CD8-positive, alpha-beta memory T cell (primary cell): ENCODE measurements around the gene UFD1. TPM values are rescaled to one million over a fixed set of nuclear protein-coding genes. Genes with fewer than 3 reads are reported as not detected.
A peak's percentile ranks its signal among the peaks of the same experiment; 100 is the strongest.

Experiments
- CTCF ChIA-PET: fragments of 350-600 bp; sonication (Branson Sonifier 250); formaldehyde crosslinking; loops from one replicate; lab custom pipeline; 2021; ENCODE audit warnings: antibody characterized with exemption; lab: Charles Lee
- POLR2A ChIA-PET: fragments of 350-600 bp; sonication (Branson Sonifier 250); formaldehyde crosslinking; loops from one replicate; lab custom pipeline; 2021; ENCODE audit warnings: antibody characterized with exemption; lab: Charles Lee
- DNase-seq, 5 donors: peaks; one replicate each; pipeline versions ENCODE4 v3.0.0 to v3.0.0-alpha.2; 2020 to 2022; ENCODE audit warnings: mixed read lengths in 1 of 5
- H3K27ac ChIP-seq: one replicate; pipeline ENCODE4 v1.7.0; 2013; ENCODE audit warnings: low read depth, mild to moderate bottlenecking, low read length, moderate library complexity
- H3K27me3 ChIP-seq: 2 replicates; pipeline ENCODE4 v1.7.0; 2013; ENCODE audit warnings: low read length, mild to moderate bottlenecking; ENCODE audit not compliant: insufficient read depth, poor library complexity, severe bottlenecking
- H3K36me3 ChIP-seq: 2 replicates; pipeline ENCODE4 v1.7.0; 2013; ENCODE audit warnings: mild to moderate bottlenecking, low read length, moderate library complexity; ENCODE audit not compliant: insufficient read depth
- H3K4me1 ChIP-seq: 2 replicates; pipeline ENCODE4 v1.7.0; 2013; ENCODE audit warnings: mild to moderate bottlenecking, low read length, moderate library complexity; ENCODE audit not compliant: insufficient read depth
- H3K4me3 ChIP-seq: 2 replicates; pipeline ENCODE4 v1.7.0; 2013; ENCODE audit warnings: mild to moderate bottlenecking, low read length
- H3K9me3 ChIP-seq: 2 replicates; pipeline ENCODE4 v1.7.0; 2013; ENCODE audit warnings: mild to moderate bottlenecking, low read length
- H3K27ac Mint-ChIP-seq, 8 donors: one replicate each; pipeline ENCODE4 v1.8.0; 2020 to 2021; ENCODE audit warnings: mixed read lengths in 8 of 8, mild to moderate bottlenecking in 6 of 8, inconsistent platforms in 3 of 8, moderate library complexity in 3 of 8
- H3K27me3 Mint-ChIP-seq, 2 donors: one replicate each; pipeline ENCODE4 v1.8.0; 2020 to 2021; ENCODE audit warnings: mixed read lengths in 2 of 2, mild to moderate bottlenecking in 1 of 2, moderate library complexity in 1 of 2
- H3K36me3 Mint-ChIP-seq, 3 donors: one replicate each; pipeline ENCODE4 v1.8.0; 2020 to 2021; ENCODE audit warnings: mixed read lengths in 3 of 3, inconsistent platforms in 1 of 3, mild to moderate bottlenecking in 1 of 3
- H3K4me1 Mint-ChIP-seq, 3 donors: one replicate each; pipeline ENCODE4 v1.8.0; 2020 to 2021; ENCODE audit warnings: mixed read lengths in 3 of 3, inconsistent platforms in 1 of 3, mild to moderate bottlenecking in 1 of 3
- H3K4me3 Mint-ChIP-seq, 7 donors: one replicate each; pipeline ENCODE4 v1.8.0; 2020 to 2021; ENCODE audit warnings: mixed read lengths in 7 of 7, mild to moderate bottlenecking in 6 of 7, moderate library complexity in 4 of 7, inconsistent platforms in 2 of 7
- H3K9me3 Mint-ChIP-seq, 5 donors: one replicate each; pipeline ENCODE4 v1.8.0; 2020 to 2022; ENCODE audit warnings: mixed read lengths in 5 of 5, mild to moderate bottlenecking in 3 of 5, moderate library complexity in 2 of 5, inconsistent platforms in 1 of 5
- polyA plus RNA-seq: library from polyadenylated mRNA; unstranded; fragments of 300-500 nt; fragmentation: Illumina TruSeq; gene quantifications from one replicate; pipeline ENCODE4 v1.2.3, GENCODE V29; 2021
- total RNA-seq, 2 experiments: library from RNA; stranded (reverse); gene quantifications; one replicate each; pipeline ENCODE4 v1.2.3, GENCODE V29; 2021

UFD1 gene
- total and polyA plus RNA-seq, 3 experiments from 2014 or later = 82.7 to 88.8 (median 87.3) TPM

- no peak overlapping the region for H3K27ac Mint-ChIP-seq
- DNase-seq = no peak
- H3K36me3 ChIP-seq = peaks cover 59% of the 10 kb centered on the region
- H3K4me3 ChIP-seq = no peak overlapping the region
- peak overlapping the region; percentile 28 for H3K27ac ChIP-seq
- no peak overlapping the region for H3K4me3 Mint-ChIP-seq
- ChIA-PET POLR2A (no interaction called here), CTCF (interaction anchor here (0.9 kb wide), 1 partner anchor 14 kb away, joined by 3 read pairs; no protein-coding TSS in a partner anchor)
- peaks cover 0 to 80% (median 16%) of the 10 kb centered on the region in 3 donors for H3K36me3 Mint-ChIP-seq
- no peaks in the 10 kb centered on the region for H3K9me3 Mint-ChIP-seq
- no peaks in the 10 kb centered on the region for H3K4me1 Mint-ChIP-seq
- H3K27me3 ChIP-seq = no peaks in the 10 kb centered on the region
- H3K4me1 ChIP-seq = peaks cover 4% of the 10 kb centered on the region
- H3K9me3 ChIP-seq = no peaks in the 10 kb centered on the region
- no peaks in the 10 kb centered on the region for H3K27me3 Mint-ChIP-seq
Measured at GRCh38 chr22:19463491-19464469, 15.2 kb downstream of the UFD1 start.

DNA sequence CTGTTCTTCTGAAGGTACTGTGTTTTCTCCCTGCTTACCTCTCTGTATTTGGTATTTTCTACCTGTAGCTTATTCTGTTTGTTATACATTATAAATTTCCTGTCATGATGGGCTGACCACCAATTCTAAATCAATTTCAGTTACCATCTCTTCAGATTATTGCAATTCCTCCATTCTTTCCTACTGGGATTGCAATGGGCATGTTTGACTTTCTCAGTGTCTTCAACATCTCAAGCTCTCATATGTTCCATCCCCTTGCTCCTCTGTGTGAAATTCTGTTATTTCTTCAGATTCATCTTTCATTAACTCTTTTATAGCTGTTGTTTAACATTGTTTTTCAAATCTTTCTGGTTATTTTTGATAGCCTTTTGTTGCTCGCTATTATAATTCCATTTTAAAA is 16.0 kb downstream of the UFD1 start:
- no peaks in the 10 kb centered on the region for H3K9me3 Mint-ChIP-seq
- no peak for DNase-seq
- H3K27ac ChIP-seq = no peak overlapping the region
- peaks cover 0 to 77% (median 12%) of the 10 kb centered on the region in 3 donors for H3K36me3 Mint-ChIP-seq
- H3K36me3 ChIP-seq = peaks cover 52% of the 10 kb centered on the region
- no peak overlapping the region for H3K4me3 Mint-ChIP-seq
- no peak overlapping the region for H3K4me3 ChIP-seq
- ChIA-PET CTCF (no interaction called here), POLR2A (no interaction called here)
- no peaks in the 10 kb centered on the region for H3K4me1 Mint-ChIP-seq
- no peaks in the 10 kb centered on the region for H3K9me3 ChIP-seq
- H3K27ac Mint-ChIP-seq = no peak overlapping the region
- peaks cover 4% of the 10 kb centered on the region for H3K4me1 ChIP-seq
- H3K27me3 Mint-ChIP-seq = no peaks in the 10 kb centered on the region
- no peaks in the 10 kb centered on the region for H3K27me3 ChIP-seq

DNA sequence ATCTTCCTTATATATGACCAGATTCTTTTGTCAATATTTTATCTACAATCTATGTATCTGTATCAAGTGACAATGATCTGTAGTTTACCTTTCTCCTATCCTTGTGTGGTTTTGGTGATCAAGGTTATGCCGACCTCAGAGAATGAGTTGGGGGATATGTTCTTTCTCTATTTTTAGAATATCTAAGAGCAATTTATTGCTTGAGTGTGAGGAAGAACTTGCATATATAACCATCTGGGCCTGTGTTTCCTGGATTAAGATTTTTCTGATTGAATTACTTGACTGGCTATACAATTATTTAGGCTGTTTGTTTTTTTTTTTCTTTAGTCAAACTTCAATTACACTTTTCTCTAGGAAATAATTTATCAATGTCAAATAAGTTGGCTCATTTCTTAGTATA is 17.5 kb downstream of the UFD1 start:
- no peaks in the 10 kb centered on the region for H3K4me1 Mint-ChIP-seq
- no peaks in the 10 kb centered on the region for H3K27me3 ChIP-seq
- POLR2A ChIA-PET = no interaction called here
- H3K27me3 Mint-ChIP-seq = no peaks in the 10 kb centered on the region
- no peaks in the 10 kb centered on the region for H3K9me3 ChIP-seq
- CTCF ChIA-PET = no interaction called here
- H3K36me3 ChIP-seq = peaks cover 47% of the 10 kb centered on the region
- no peaks in the 10 kb centered on the region for H3K9me3 Mint-ChIP-seq
- no peak overlapping the region for H3K27ac ChIP-seq
- peaks cover 0 to 76% (median 13%) of the 10 kb centered on the region in 3 donors for H3K36me3 Mint-ChIP-seq
- H3K27ac Mint-ChIP-seq = no peak overlapping the region
- H3K4me3 Mint-ChIP-seq = no peak overlapping the region
- H3K4me1 ChIP-seq = peaks cover 4% of the 10 kb centered on the region
- no peak overlapping the region for H3K4me3 ChIP-seq
- DNase-seq = no peak

- Mint-ChIP-seq H3K36me3 (peaks cover 0 to 76% (median 16%) of the 10 kb centered on the region in 3 donors), H3K27me3 (no peaks in the 10 kb centered on the region), H3K27ac (no peak overlapping the region), H3K4me1 (no peaks in the 10 kb centered on the region), H3K9me3 (no peaks in the 10 kb centered on the region), H3K4me3 (no peak overlapping the region)
- ChIA-PET POLR2A (interaction anchor here (0.6 kb wide), 1 partner anchor 1680 kb away, joined by 4 read pairs; no protein-coding TSS in a partner anchor), CTCF (no interaction called here)
- Histone ChIP-seq H3K9me3 (no peaks in the 10 kb centered on the region), H3K4me1 (peaks cover 4% of the 10 kb centered on the region), H3K36me3 (peaks cover 49% of the 10 kb centered on the region), H3K27me3 (no peaks in the 10 kb centered on the region), H3K4me3 (no peak overlapping the region), H3K27ac (no peak overlapping the region)
- no peak for DNase-seq
Measured at GRCh38 chr22:19460036-19460435, 19.0 kb downstream of the UFD1 start.

DNA sequence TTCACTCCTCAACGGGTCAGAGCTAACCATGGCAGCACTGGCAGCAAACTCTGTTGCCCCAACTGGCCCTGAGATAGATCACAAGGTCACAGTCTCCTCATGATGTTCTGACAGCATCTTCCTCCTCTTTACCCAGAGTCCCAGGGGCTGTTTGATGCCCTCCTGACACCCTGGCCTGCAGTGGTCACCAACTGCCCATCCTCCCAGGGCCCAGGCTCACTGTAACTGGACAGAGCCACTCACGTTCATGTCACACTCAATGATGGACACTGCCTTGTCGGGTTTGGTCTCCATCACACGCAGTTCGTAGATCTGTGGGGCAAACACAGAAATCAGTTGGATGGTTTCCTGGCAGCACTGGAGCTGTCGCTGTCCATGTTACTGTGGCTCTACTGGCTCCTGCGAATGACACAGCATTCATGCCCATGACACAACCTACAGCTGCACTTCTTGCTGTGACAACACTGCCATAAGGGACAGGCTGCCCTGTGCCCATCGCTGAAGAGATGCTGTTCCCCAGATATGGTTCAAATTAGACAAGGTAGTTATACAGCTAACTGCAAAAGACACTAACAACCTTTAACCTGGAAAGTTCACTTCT is 21.1 kb downstream of the UFD1 start:
- H3K27ac Mint-ChIP-seq = peak overlapping the region in 1 of 8 donors; percentile 32
- H3K4me1 Mint-ChIP-seq = no peaks in the 10 kb centered on the region
- H3K27me3 Mint-ChIP-seq = no peaks in the 10 kb centered on the region
- POLR2A ChIA-PET = no interaction called here
- peaks cover 3 to 77% (median 19%) of the 10 kb centered on the region in 3 donors for H3K36me3 Mint-ChIP-seq
- DNase-seq = no peak
- H3K4me3 Mint-ChIP-seq = no peak overlapping the region
- Histone ChIP-seq H3K27ac (no peak overlapping the region), H3K4me1 (no peaks in the 10 kb centered on the region), H3K27me3 (no peaks in the 10 kb centered on the region), H3K36me3 (peaks cover 54% of the 10 kb centered on the region), H3K4me3 (no peak overlapping the region), H3K9me3 (no peaks in the 10 kb centered on the region)
- CTCF ChIA-PET = no interaction called here
- H3K9me3 Mint-ChIP-seq = no peaks in the 10 kb centered on the region

DNA sequence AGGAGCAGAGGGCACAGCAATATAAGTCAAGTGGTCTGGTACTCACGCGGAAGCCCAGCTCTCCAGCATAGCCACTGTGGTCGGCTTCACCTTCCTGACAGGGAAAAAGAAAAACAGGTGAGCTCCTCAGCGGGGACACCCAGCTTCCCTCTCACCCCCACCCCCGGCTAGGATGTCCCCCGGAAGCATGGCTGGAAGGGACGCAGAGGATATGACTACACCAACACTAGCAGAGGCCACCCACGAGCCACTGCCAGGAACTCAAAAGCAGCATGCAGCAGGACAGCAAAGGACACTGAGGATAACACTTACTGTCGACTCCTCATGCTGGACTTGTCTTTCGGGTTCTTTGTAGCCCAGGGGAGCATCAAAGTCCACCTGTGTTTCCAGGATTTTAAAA is 22.5 kb downstream of the UFD1 start:
- DNase-seq = no peak
- H3K4me1 Mint-ChIP-seq = no peaks in the 10 kb centered on the region
- CTCF ChIA-PET = no interaction called here
- H3K9me3 Mint-ChIP-seq = no peaks in the 10 kb centered on the region
- H3K27ac ChIP-seq = no peak overlapping the region
- peaks cover 66% of the 10 kb centered on the region for H3K36me3 ChIP-seq
- H3K9me3 ChIP-seq = no peaks in the 10 kb centered on the region
- no peak overlapping the region for H3K4me3 ChIP-seq
- H3K36me3 Mint-ChIP-seq = peaks cover 7 to 84% (median 18%) of the 10 kb centered on the region in 3 donors
- no peak overlapping the region for H3K27ac Mint-ChIP-seq
- H3K4me3 Mint-ChIP-seq = no peak overlapping the region
- no peaks in the 10 kb centered on the region for H3K27me3 Mint-ChIP-seq
- H3K27me3 ChIP-seq = no peaks in the 10 kb centered on the region
- POLR2A ChIA-PET = no interaction called here
- no peaks in the 10 kb centered on the region for H3K4me1 ChIP-seq

- H3K4me1 Mint-ChIP-seq = no peaks in the 10 kb centered on the region
- peak overlapping the region in 1 of 8 donors; percentile 25 for H3K27ac Mint-ChIP-seq
- DNase-seq = no peak
- POLR2A ChIA-PET = no interaction called here
- CTCF ChIA-PET = no interaction called here
- Histone ChIP-seq H3K27ac (no peak overlapping the region), H3K36me3 (peaks cover 66% of the 10 kb centered on the region), H3K9me3 (no peaks in the 10 kb centered on the region), H3K4me1 (no peaks in the 10 kb centered on the region), H3K4me3 (no peak overlapping the region), H3K27me3 (no peaks in the 10 kb centered on the region)
- no peaks in the 10 kb centered on the region for H3K9me3 Mint-ChIP-seq
- no peak overlapping the region for H3K4me3 Mint-ChIP-seq
- peaks cover 7 to 85% (median 15%) of the 10 kb centered on the region in 3 donors for H3K36me3 Mint-ChIP-seq
- H3K27me3 Mint-ChIP-seq = no peaks in the 10 kb centered on the region
Measured at GRCh38 chr22:19455585-19456370, 23.2 kb downstream of the UFD1 start.
